WERI-Rb-1 (cell line): ENCODE data around the gene ECEL1.

Experiments used
- DNase-seq: peaks from one replicate; pipeline ENCODE4 v3.0.0-alpha.2; 2020
- H3K27ac ChIP-seq: fragments of 250-450 bp; sonication (Bioruptor Pico); 2 replicates; pipeline ENCODE4 v1.5.1; 2020; ENCODE audit warnings: mild to moderate bottlenecking, moderate library complexity
- H3K27me3 ChIP-seq: fragments of 250-450 bp; sonication (Bioruptor Pico); 2 replicates; pipeline ENCODE4 v1.5.1; 2021; ENCODE audit warnings: mild to moderate bottlenecking, low read depth, moderate library complexity; ENCODE audit not compliant: insufficient read depth, severe bottlenecking
- H3K36me3 ChIP-seq: fragments of 250-450 bp; sonication (Bioruptor Pico); 2 replicates; pipeline ENCODE4 v1.5.1; 2020; ENCODE audit warnings: mild to moderate bottlenecking, moderate library complexity
- H3K4me3 ChIP-seq: 2 replicates; pipeline ENCODE4 v1.5.1; 2011; ENCODE audit warnings: low read depth, mild to moderate bottlenecking, control low read depth, low read length
- H3K9me3 ChIP-seq: fragments of 250-450 bp; sonication (Bioruptor Pico); 2 replicates; pipeline ENCODE4 v1.5.1; 2021; ENCODE audit warnings: mild to moderate bottlenecking, moderate library complexity; ENCODE audit not compliant: severe bottlenecking
- TF ChIP-seq, protein P1 (sequence below): IDR thresholded peaks from 2 replicates; pipeline ENCODE4 v1.5.1; 2011; ENCODE audit warnings: low read depth, mild to moderate bottlenecking, control low read depth, inconsistent platforms, low read length

Gene ECEL1

DNA sequence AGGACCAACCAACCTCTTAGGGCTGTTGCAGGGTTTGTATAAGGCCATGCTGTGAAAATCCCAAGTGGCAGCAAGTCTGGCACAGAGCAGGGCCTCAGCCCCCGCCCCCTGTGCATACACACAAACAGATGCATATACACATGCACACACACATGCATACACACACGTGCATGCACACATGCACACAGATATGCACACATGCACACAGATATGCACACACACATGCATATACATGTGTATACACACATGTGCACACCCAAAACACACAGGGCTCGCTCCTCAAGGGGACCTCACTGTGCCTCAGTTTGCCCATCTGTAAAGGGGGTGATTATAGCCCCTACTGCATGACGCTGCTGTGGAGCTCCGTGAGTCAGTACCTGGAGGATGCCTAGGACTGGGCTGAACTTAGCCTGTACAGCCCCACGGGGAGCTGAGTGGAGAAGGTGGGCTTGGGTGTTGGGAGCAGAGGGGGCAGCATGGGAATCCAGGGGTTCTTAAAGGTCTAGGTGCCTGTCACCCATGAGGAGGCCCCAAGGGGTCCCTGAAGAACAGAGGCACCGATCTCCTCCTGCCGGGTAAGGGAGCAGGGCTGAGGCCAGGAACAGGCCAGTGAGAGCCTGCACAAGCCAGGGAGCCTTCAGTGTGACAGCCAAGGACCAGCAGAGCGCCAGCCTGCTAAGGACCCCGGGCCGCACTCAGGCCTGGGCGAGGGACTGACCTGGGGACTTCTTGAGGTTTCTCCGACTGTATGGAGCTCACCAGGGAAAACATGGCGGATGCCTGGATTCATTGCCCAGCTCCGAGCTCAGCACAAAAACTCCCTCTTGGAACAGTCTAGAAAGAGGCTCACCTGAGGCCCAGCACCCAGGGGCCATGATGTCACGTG is 55.7 kb downstream of the ECEL1 start:
- no peak overlapping the region for H3K27ac ChIP-seq
- no peaks in the 10 kb centered on the region for H3K27me3 ChIP-seq
- H3K36me3 ChIP-seq, result no peaks in the 10 kb centered on the region
- no peak overlapping the region for H3K4me3 ChIP-seq
- H3K9me3 ChIP-seq, result no peaks in the 10 kb centered on the region
- TF ChIP-seq, protein P1, sequence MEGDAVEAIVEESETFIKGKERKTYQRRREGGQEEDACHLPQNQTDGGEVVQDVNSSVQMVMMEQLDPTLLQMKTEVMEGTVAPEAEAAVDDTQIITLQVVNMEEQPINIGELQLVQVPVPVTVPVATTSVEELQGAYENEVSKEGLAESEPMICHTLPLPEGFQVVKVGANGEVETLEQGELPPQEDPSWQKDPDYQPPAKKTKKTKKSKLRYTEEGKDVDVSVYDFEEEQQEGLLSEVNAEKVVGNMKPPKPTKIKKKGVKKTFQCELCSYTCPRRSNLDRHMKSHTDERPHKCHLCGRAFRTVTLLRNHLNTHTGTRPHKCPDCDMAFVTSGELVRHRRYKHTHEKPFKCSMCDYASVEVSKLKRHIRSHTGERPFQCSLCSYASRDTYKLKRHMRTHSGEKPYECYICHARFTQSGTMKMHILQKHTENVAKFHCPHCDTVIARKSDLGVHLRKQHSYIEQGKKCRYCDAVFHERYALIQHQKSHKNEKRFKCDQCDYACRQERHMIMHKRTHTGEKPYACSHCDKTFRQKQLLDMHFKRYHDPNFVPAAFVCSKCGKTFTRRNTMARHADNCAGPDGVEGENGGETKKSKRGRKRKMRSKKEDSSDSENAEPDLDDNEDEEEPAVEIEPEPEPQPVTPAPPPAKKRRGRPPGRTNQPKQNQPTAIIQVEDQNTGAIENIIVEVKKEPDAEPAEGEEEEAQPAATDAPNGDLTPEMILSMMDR, result no peak
- no peak for DNase-seq
